HepG2 (cell line): ENCODE measurements around the gene NPW. TPM values are rescaled to one million over a fixed set of nuclear protein-coding genes. Genes with fewer than 3 reads are reported as not detected.

Source experiments
- EP300 ChIP-seq, 3 experiments: sonication (generic) in 1 of 3; formaldehyde crosslinking in 1 of 3; IDR thresholded peaks; 2 replicates each; pipeline versions ENCODE4 v1.5.1 to v1.6.1; 2011 to 2020; ENCODE audit warnings: low read depth in 2 of 3, low read length in 2 of 3, borderline replicate concordance in 1 of 3, improper control_type of control experiment in 1 of 3, mild to moderate bottlenecking in 1 of 3, missing genetic modification reagents in 1 of 3, moderate library complexity in 1 of 3
- RERE ChIP-seq: IDR thresholded peaks from 2 replicates; pipeline ENCODE4 v1.6.1; 2016; ENCODE audit warnings: low read depth, missing genetic modification reagents, missing compliant biosample characterization
- ZEB1 ChIP-seq: IDR thresholded peaks from 2 replicates; pipeline ENCODE4 v1.6.1; 2012; ENCODE audit warnings: mild to moderate bottlenecking, low read depth, inconsistent platforms; ENCODE audit not compliant: insufficient replicate concordance
- ZFP41 ChIP-seq: sonication (generic); formaldehyde crosslinking; IDR thresholded peaks from 2 replicates; pipeline ENCODE4 v1.4.0; 2020; ENCODE audit warnings: mild to moderate bottlenecking, missing genetic modification reagents, borderline replicate concordance
- ZMYM2 ChIP-seq: sonication (generic); formaldehyde crosslinking; IDR thresholded peaks from 2 replicates; pipeline ENCODE4 v1.8.0; 2022; ENCODE audit warnings: mild to moderate bottlenecking, missing genetic modification reagents
- ZNF318 ChIP-seq: sonication (generic); formaldehyde crosslinking; IDR thresholded peaks from 2 replicates; pipeline ENCODE4 v1.4.0; 2020; ENCODE audit warnings: mild to moderate bottlenecking, missing genetic modification reagents
- ZNF367 ChIP-seq: sonication (generic); formaldehyde crosslinking; IDR thresholded peaks from 2 replicates; pipeline ENCODE4 v1.4.0; 2020; ENCODE audit warnings: missing genetic modification reagents, borderline replicate concordance
- ZNF496 ChIP-seq: sonication (generic); formaldehyde crosslinking; IDR thresholded peaks from 2 replicates; pipeline ENCODE4 v1.8.1; 2023; ENCODE audit warnings: mild to moderate bottlenecking, moderate library complexity, missing genetic modification reagents; ENCODE audit not compliant: insufficient replicate concordance
- ZNF501 ChIP-seq: sonication (generic); formaldehyde crosslinking; IDR thresholded peaks from 2 replicates; pipeline ENCODE4 v1.5.1; 2020; ENCODE audit warnings: mild to moderate bottlenecking, moderate library complexity, missing genetic modification reagents
- ZSCAN12 ChIP-seq: sonication (generic); formaldehyde crosslinking; IDR thresholded peaks from 2 replicates; pipeline ENCODE4 v1.9.0; 2021; ENCODE audit warnings: mild to moderate bottlenecking, missing genetic modification reagents
- polyA plus RNA-seq, 8 experiments: library from polyadenylated mRNA; depleted of rRNA in 3 of 8; stranded (reverse) in 7 of 8; unstranded in 1 of 8; fragments of >200 nt; fragmentation: Illumina TruSeq in 4 of 8; extraction: Trizol in 4 of 8; gene quantifications; 2 replicates each; pipeline versions ENCODE4 v1.2.1 to v1.2.3, GENCODE V29; 2011 to 2016; ENCODE audit warnings: low read depth in 4 of 8, missing spikeins in 1 of 8, mixed read lengths in 1 of 8; ENCODE audit not compliant: insufficient read depth in 1 of 8
- total RNA-seq, 5 experiments: library from RNA; depleted of rRNA; stranded (reverse); fragments of >200 nt; fragmentation: Illumina TruSeq; extraction: Trizol; gene quantifications; 2 replicates each; pipeline ENCODE4 v1.2.3, GENCODE V29; 2016; ENCODE audit warnings: low read depth in 1 of 5
- TF ChIP-seq, protein P1 (sequence below): sonication (generic); formaldehyde crosslinking; IDR thresholded peaks from 2 replicates; pipeline ENCODE4 v1.5.1; 2020; ENCODE audit warnings: missing genetic modification reagents, mild to moderate bottlenecking, borderline replicate concordance
- TF ChIP-seq, protein P2 (sequence below): IDR thresholded peaks from 2 replicates; pipeline ENCODE4 v1.6.1; 2016; ENCODE audit warnings: missing genetic modification reagents, missing compliant biosample characterization

The NPW gene
- total and polyA plus RNA-seq, 2 of the 13 experiments (the other 11 are each of a cell fraction or from before 2014, with no cell fraction given) = 0.24 to 0.97 TPM

- no peak for TF ChIP-seq ZNF318 (CRISPR knock-in tag)
- TF ChIP-seq ZEB1 = peak; percentile 18
- TF ChIP-seq, protein P1, sequence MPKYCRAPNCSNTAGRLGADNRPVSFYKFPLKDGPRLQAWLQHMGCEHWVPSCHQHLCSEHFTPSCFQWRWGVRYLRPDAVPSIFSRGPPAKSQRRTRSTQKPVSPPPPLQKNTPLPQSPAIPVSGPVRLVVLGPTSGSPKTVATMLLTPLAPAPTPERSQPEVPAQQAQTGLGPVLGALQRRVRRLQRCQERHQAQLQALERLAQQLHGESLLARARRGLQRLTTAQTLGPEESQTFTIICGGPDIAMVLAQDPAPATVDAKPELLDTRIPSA (CRISPR knock-in tag) = no peak; the same call in 1 of the 2 replicates
- TF ChIP-seq EP300 (IDR thresholded peaks at IDR 0.05; ENCODE audit: low read depth in 2 of 2, low read length in 2 of 2) = 0 out of 4 replicates have a peak, but pooled peaks of 1 of the 2 experiments have one; percentile 49
- TF ChIP-seq EP300 (CRISPR knock-in tag; IDR thresholded peaks at IDR 0.05; ENCODE audit: borderline replicate concordance) = no peak; the same call in 1 of the 2 replicates
- TF ChIP-seq, protein P2, sequence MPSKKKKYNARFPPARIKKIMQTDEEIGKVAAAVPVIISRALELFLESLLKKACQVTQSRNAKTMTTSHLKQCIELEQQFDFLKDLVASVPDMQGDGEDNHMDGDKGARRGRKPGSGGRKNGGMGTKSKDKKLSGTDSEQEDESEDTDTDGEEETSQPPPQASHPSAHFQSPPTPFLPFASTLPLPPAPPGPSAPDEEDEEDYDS (CRISPR knock-in tag) = peak; percentile 75
- TF ChIP-seq RERE (CRISPR knock-in tag) = 0 out of 2 replicates have a peak, but pooled peaks have one; percentile 31
- 0 out of 2 replicates have a peak, but pooled peaks have one; percentile 30 for TF ChIP-seq ZSCAN12 (CRISPR knock-in tag)
- TF ChIP-seq ZNF501 = peak; percentile 93
- TF ChIP-seq ZMYM2 (CRISPR knock-in tag) = no peak; the same call in 1 of the 2 replicates
- TF ChIP-seq ZFP41 = no peak
- no peak for TF ChIP-seq ZNF367
- TF ChIP-seq ZNF496 (CRISPR knock-in tag) = no peak
Measured at GRCh38 chr16:1971796-1972489, 47.6 kb upstream of the NPW start, which contains the start of gene TBL3 (continued).
